CD4-positive, alpha-beta T cell treated with Interleukin-6 at 100 ng/mL for 8 hours (primary cell): ENCODE measurements around the gene FGF14.

Experiments used
- DNase-seq: peaks from one replicate; pipeline ENCODE4 v3.0.0-alpha.2; 2020; ENCODE audit warnings: mixed read lengths, low spot score

FGF14 gene

GRCh38 chr13:102250448-102250847 lies 151.4 kb downstream of the FGF14 start:
- no peak for DNase-seq

GRCh38 chr13:102244607-102245227 lies 157.1 kb downstream of the FGF14 start:
- no peak for DNase-seq

- no peak for DNase-seq
Measured at GRCh38 chr13:102240110-102240509, 161.7 kb downstream of the FGF14 start.

- DNase-seq = no peak
Measured at GRCh38 chr13:102237230-102237629, 164.6 kb downstream of the FGF14 start.

GRCh38 chr13:102236830-102237229 lies 165.0 kb downstream of the FGF14 start:
- no peak for DNase-seq

GRCh38 chr13:102236341-102236740 lies 165.5 kb downstream of the FGF14 start:
- DNase-seq = no peak

GRCh38 chr13:102235689-102236088 lies 166.2 kb downstream of the FGF14 start:
- no peak for DNase-seq

GRCh38 chr13:102234618-102235017 lies 167.2 kb downstream of the FGF14 start:
- no peak for DNase-seq

- no peak for DNase-seq
Measured at GRCh38 chr13:102233566-102234208, 168.2 kb downstream of the FGF14 start.

GRCh38 chr13:102231479-102231878 lies 170.4 kb downstream of the FGF14 start:
- DNase-seq = no peak

GRCh38 chr13:102227741-102228140 lies 174.1 kb downstream of the FGF14 start:
- no peak for DNase-seq

- no peak for DNase-seq
Measured at GRCh38 chr13:102226591-102226990, 175.3 kb downstream of the FGF14 start.

- no peak for DNase-seq
Measured at GRCh38 chr13:102225892-102226291, 176.0 kb downstream of the FGF14 start.

GRCh38 chr13:102220681-102221228 lies 181.1 kb downstream of the FGF14 start:
- DNase-seq = no peak

- DNase-seq = no peak
Measured at GRCh38 chr13:102214956-102215355, 186.9 kb downstream of the FGF14 start.

GRCh38 chr13:102212729-102213128 lies 189.1 kb downstream of the FGF14 start:
- DNase-seq = no peak

GRCh38 chr13:102208347-102208746 lies 193.5 kb downstream of the FGF14 start:
- no peak for DNase-seq

- no peak for DNase-seq
Measured at GRCh38 chr13:102207680-102208342, 194.0 kb downstream of the FGF14 start.

- DNase-seq = no peak
Measured at GRCh38 chr13:102203718-102204117, 198.1 kb downstream of the FGF14 start.

GRCh38 chr13:102198418-102199311 lies 203.2 kb downstream of the FGF14 start:
- DNase-seq = no peak

- DNase-seq = no peak
Measured at GRCh38 chr13:102197193-102197592, 204.7 kb downstream of the FGF14 start.
